GM12878 (cell line): ENCODE results near the gene GSC2. TPM values are rescaled to one million over a fixed set of nuclear protein-coding genes. Genes with fewer than 3 reads are reported as not detected.

Source experiments
- ATAC-seq: fragments of 200-7000 bp; cut with Tn5 transposase; 3 replicates; pipeline ENCODE4 v1.9.1; 2020; ENCODE audit warnings: mild to moderate bottlenecking, moderate library complexity
- BruUV-seq: library from RNA; stranded (reverse); fragments of 400-500 nt; replicated peaks from 2 replicates; lab custom pipeline; 2021; lab: Mats Ljungman, UMichigan
- CTCF ChIA-PET: fragments of 300-600 bp; sonication (Branson Sonifier 250); formaldehyde crosslinking; extraction: SDS; loops from one replicate; lab custom pipeline; 2021; ENCODE audit warnings: inconsistent platforms; lab: Yijun Ruan, JAX
- POLR2A ChIA-PET: fragments of 350-600 bp; formaldehyde crosslinking; extraction: SDS; loops from one replicate; lab custom pipeline; 2021; ENCODE audit warnings: inconsistent platforms; lab: Charles Lee
- RAD21 ChIA-PET: fragments of 300-600 bp; sonication (Branson Sonifier 250); formaldehyde crosslinking; loops from one replicate; lab custom pipeline; 2023; ENCODE audit warnings: antibody characterized with exemption; ENCODE audit not compliant: unreplicated experiment; lab: Charles Lee
- SMC1A ChIA-PET: fragments of 300-600 bp; sonication (Branson Sonifier 250); formaldehyde crosslinking; loops from one replicate; lab custom pipeline; 2023; ENCODE audit not compliant: unreplicated experiment, uncharacterized antibody; lab: Charles Lee
- DNase-seq: peaks from one replicate; pipeline ENCODE4 v3.0.0-alpha.2; 2011; ENCODE audit warnings: low read depth, low spot score
- FAIRE-seq: peaks from 3 replicates; lab custom pipeline; 2011; peaks lifted over from hg19 to GRCh38; lab: Jason Lieb, UNC
- H2AFZ ChIP-seq: 2 replicates; pipeline ENCODE4 v1.6.0; 2011; ENCODE audit warnings: low read depth, low read length, control low read depth; ENCODE audit not compliant: control insufficient read depth
- H3K27ac ChIP-seq: 2 replicates; pipeline ENCODE4 v1.5.1; 2011; ENCODE audit warnings: control low read depth; ENCODE audit not compliant: control insufficient read depth, insufficient read depth
- H3K27me3 ChIP-seq, 2 experiments: replicated peaks in 1 of 2; 2 replicates each; pipeline versions ENCODE4 v1.6.0 to v1.6.1; 2011; ENCODE audit warnings: low read length in 1 of 2; ENCODE audit not compliant: control insufficient read depth in 2 of 2, insufficient read depth in 2 of 2
- H3K36me3 ChIP-seq, 2 experiments: 2 replicates each; pipeline ENCODE4 v1.5.1; 2011; ENCODE audit warnings: low read length in 1 of 2; ENCODE audit not compliant: control insufficient read depth in 2 of 2, insufficient read depth in 2 of 2
- H3K4me1 ChIP-seq: 2 replicates; pipeline ENCODE4 v1.6.1; 2011; ENCODE audit warnings: mild to moderate bottlenecking, low read length, moderate library complexity, mixed read lengths; ENCODE audit not compliant: control insufficient read depth, insufficient read depth
- H3K4me2 ChIP-seq: 2 replicates; pipeline ENCODE4 v1.6.0; 2011; ENCODE audit warnings: control low read depth; ENCODE audit not compliant: control insufficient read depth, insufficient read depth
- H3K4me3 ChIP-seq: fragments of 200-600 bp; sonication (generic); 2 replicates; pipeline ENCODE4 v1.5.1; 2016
- H3K79me2 ChIP-seq: 2 replicates; pipeline ENCODE4 v1.6.0; 2011; ENCODE audit warnings: low read length; ENCODE audit not compliant: control insufficient read depth, insufficient read depth
- H3K9ac ChIP-seq: 2 replicates; pipeline ENCODE4 v1.8.0; 2011; ENCODE audit warnings: low read length, control low read depth, mixed read lengths; ENCODE audit not compliant: control insufficient read depth, insufficient read depth
- H3K9me3 ChIP-seq: replicated peaks from 3 replicates; pipeline ENCODE4 v1.5.1; 2011; ENCODE audit warnings: mild to moderate bottlenecking, low read length; ENCODE audit not compliant: control insufficient read depth, insufficient read depth
- H4K20me1 ChIP-seq: 2 replicates; pipeline ENCODE4 v1.6.0; 2011; ENCODE audit not compliant: control insufficient read depth, insufficient read depth
- BACH1 ChIP-seq: fragments of 450-650 bp; IDR thresholded peaks from 2 replicates; pipeline ENCODE4 v1.6.1; 2017; ENCODE audit warnings: mild to moderate bottlenecking, borderline replicate concordance
- CREM ChIP-seq: IDR thresholded peaks from 2 replicates; pipeline ENCODE4 v1.6.1; 2014; ENCODE audit warnings: antibody characterized with exemption, low read depth
- MXI1 ChIP-seq: fragments of 150-350 bp; IDR thresholded peaks from 2 replicates; pipeline ENCODE4 v1.6.1; 2011; ENCODE audit warnings: low read depth, mild to moderate bottlenecking, inconsistent platforms, low read length, improper control_type of control experiment
- NFXL1 ChIP-seq: fragments of 450-650 bp; IDR thresholded peaks from 2 replicates; pipeline ENCODE4 v1.6.1; 2017; ENCODE audit warnings: antibody characterized with exemption, mild to moderate bottlenecking, borderline replicate concordance
- PML ChIP-seq: IDR thresholded peaks from 2 replicates; pipeline ENCODE4 v1.6.1; 2012; ENCODE audit warnings: low read length, inconsistent platforms
- SMAD1 ChIP-seq: fragments of 450-650 bp; IDR thresholded peaks from 2 replicates; pipeline ENCODE4 v1.6.1; 2018; ENCODE audit warnings: mild to moderate bottlenecking, low read depth; ENCODE audit not compliant: partially characterized antibody
- TCF7 ChIP-seq: IDR thresholded peaks from 2 replicates; pipeline ENCODE4 v1.6.1; 2014; ENCODE audit warnings: antibody characterized with exemption, borderline replicate concordance
- YBX1 ChIP-seq: fragments of 450-650 bp; IDR thresholded peaks from 2 replicates; pipeline ENCODE4 v1.6.1; 2016; ENCODE audit warnings: antibody characterized with exemption
- in situ Hi-C: fragments of 300-500 bp; cut with MboI; formaldehyde crosslinking; loops from 9 replicates; pipeline ENCODE4 v1.14.3; 2018; ENCODE audit warnings: mixed read lengths
- intact Hi-C: fragments of 100-400 bp; cut with micrococcal nuclease; formaldehyde crosslinking; loops from one replicate; pipeline ENCODE4 v1.14.2; 2022; ENCODE audit not compliant: unreplicated experiment
- polyA plus RNA-seq, 11 experiments: library from polyadenylated mRNA; depleted of rRNA in 4 of 11; unstranded in 6 of 11; stranded (reverse) in 5 of 11; fragments of >200 nt; fragmentation: Nextera tagmentation in 4 of 11; fragmentation: Illumina TruSeq in 1 of 11; extraction: Ambion mirVana in 4 of 11; extraction: Trizol in 1 of 11; gene quantifications; 1 replicate in 1 of 11; 2 replicates in 10 of 11; pipeline versions ENCODE4 v1.2.1 to v1.2.3, GENCODE V29; 2011 to 2016; ENCODE audit warnings: inconsistent platforms in 2 of 11, missing spikeins in 2 of 11, low read depth in 1 of 11
- total RNA-seq, 4 experiments: library from RNA; depleted of rRNA in 3 of 4; stranded (reverse); fragments of >200 nt in 3 of 4; fragmentation: Illumina TruSeq in 1 of 4; extraction: Trizol in 1 of 4; gene quantifications; 2 replicates each; pipeline versions ENCODE4 v1.2.1 to v1.2.3, GENCODE V29; 2013 to 2021
- TF ChIP-seq, protein P1 (sequence below): fragments of 450-650 bp; IDR thresholded peaks from 2 replicates; pipeline ENCODE4 v1.6.1; 2017; ENCODE audit warnings: borderline replicate concordance

The GSC2 gene
- total and polyA plus RNA-seq, 10 of the 15 experiments (the other 5 are each of a cell fraction or from before 2014, with no cell fraction given), result not detected

DNA sequence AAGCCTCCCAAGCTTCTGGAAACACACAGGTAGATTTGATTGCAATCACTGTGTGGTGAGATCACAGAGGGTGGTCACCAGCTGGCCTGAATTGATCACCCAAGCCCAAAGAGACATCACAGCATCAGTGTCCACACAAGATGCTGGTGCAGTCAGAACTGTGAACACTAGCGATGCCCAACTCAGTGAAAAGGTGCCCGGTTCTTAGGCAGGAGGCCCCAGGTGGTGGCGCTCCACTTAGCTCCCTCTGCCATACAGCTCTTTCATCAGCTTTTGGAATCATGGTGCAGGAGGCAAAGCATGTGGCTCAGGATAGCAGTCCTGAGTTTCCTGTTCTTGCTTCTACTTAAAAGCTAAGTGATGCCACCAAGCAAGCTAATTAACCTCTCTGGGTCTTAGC lies 39.0 kb downstream of the GSC2 start (continued):
- TF ChIP-seq BACH1, result no peak
- TF ChIP-seq, all 136 proteins: peak for 0

- no peak overlapping the region for H3K27ac ChIP-seq
- TF ChIP-seq NFXL1 (no peak), PML (no peak), CREM (no peak), TCF7 (no peak), MXI1 (no peak), YBX1 (no peak), SMAD1 (no peak)
- TF ChIP-seq, protein P1, sequence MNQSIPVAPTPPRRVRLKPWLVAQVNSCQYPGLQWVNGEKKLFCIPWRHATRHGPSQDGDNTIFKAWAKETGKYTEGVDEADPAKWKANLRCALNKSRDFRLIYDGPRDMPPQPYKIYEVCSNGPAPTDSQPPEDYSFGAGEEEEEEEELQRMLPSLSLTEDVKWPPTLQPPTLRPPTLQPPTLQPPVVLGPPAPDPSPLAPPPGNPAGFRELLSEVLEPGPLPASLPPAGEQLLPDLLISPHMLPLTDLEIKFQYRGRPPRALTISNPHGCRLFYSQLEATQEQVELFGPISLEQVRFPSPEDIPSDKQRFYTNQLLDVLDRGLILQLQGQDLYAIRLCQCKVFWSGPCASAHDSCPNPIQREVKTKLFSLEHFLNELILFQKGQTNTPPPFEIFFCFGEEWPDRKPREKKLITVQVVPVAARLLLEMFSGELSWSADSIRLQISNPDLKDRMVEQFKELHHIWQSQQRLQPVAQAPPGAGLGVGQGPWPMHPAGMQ, result no peak
- TF ChIP-seq, all 136 proteins: peak for 0
- ChIA-PET SMC1A (interaction anchor here (1.7 to 1.8 kb wide), 2 partner anchors 11 to 67 kb away, joined by 4 to 6 read pairs; partner anchors contain the start of gene DGCR2), POLR2A (interaction anchor here (0.6 kb wide), 1 partner anchor 68 kb away, joined by 3 read pairs; the partner anchor contains the start of gene SLC25A1), CTCF (interaction anchor here (0.9 to 2.2 kb wide), 7 partner anchors 8 to 519 kb away, joined by 3 to 7 read pairs (median 6); partner anchors contain the start of genes DGCR2 and ESS2), RAD21 (interaction anchor here (0.8 to 1.4 kb wide), 3 partner anchors 12 to 69 kb away, joined by 3 to 4 read pairs (median 3); partner anchors contain the start of gene DGCR2)
- FAIRE-seq, result no peak
- in situ Hi-C loops (no loop called here), intact Hi-C loops (no loop called here)
- Histone ChIP-seq H3K4me1 (peaks cover 15% of the 10 kb centered on the region), H3K4me3 (no peak overlapping the region), H3K27me3 (no peaks in the 10 kb centered on the region), H3K36me3 (peaks cover 0 to 5% of the 10 kb centered on the region in 2 experiments; a peak in 2 of 4 replicates), H2AFZ (no peak overlapping the region), H3K79me2 (peaks cover 70% of the 10 kb centered on the region), H3K9me3 (no peaks in the 10 kb centered on the region), H4K20me1 (peaks cover 2% of the 10 kb centered on the region; the same call in 1 of the 2 replicates), H3K9ac (no peak overlapping the region), H3K4me2 (no peak overlapping the region)
- no TSS peak for BruUV-seq
- no peak for DNase-seq
- no peak for ATAC-seq
Observed at GRCh38 chr22:19110646-19111045, 39.4 kb downstream of the GSC2 start.
